ENCODE measurements around the gene PDK1.
A peak's percentile ranks its signal among the peaks of the same experiment; 100 is the strongest.
"Not testable (repeated sequence)": the region's sequence is repeated elsewhere in the genome, so short reads cannot be mapped to it uniquely, and the experiment has no call there.

The PDK1 gene
- total RNA-seq = 11.4 to 50.6 (median 25.2) reads per million in 18 experiments

- peak; percentile 92 to 95 for DNase-seq
Observed at GRCh38 chr2:172555522-172556283, at the start of gene PDK1. Gene PDK1 (plus strand): TSS chr2:172556090. CDS start chr2:172556151, 61 bp downstream.

- DNase-seq = no peak
Observed at GRCh38 chr2:172507199-172507598, 48.7 kb upstream of the PDK1 start.

- DNase-seq = peak; percentile 35 to 57
Observed at GRCh38 chr2:172510088-172510487, 45.8 kb upstream of the PDK1 start.

- DNase-seq = no peak
Observed at GRCh38 chr2:172510548-172510947, 45.3 kb upstream of the PDK1 start.

- no peak for DNase-seq
Observed at GRCh38 chr2:172512810-172513523, 42.9 kb upstream of the PDK1 start.

- peak in 1 of 2 donors; percentile 13 for DNase-seq
Observed at GRCh38 chr2:172513524-172513900, 42.4 kb upstream of the PDK1 start.

- DNase-seq = peak in 1 of 2 donors; percentile 78
Observed at GRCh38 chr2:172513935-172514586, 41.8 kb upstream of the PDK1 start.

- DNase-seq = peak; percentile 90 to 95
Observed at GRCh38 chr2:172516299-172516698, 39.6 kb upstream of the PDK1 start.

GRCh38 chr2:172518995-172519394 is 36.9 kb upstream of the PDK1 start:
- DNase-seq = no peak

- no peak for DNase-seq
Observed at GRCh38 chr2:172525601-172526000, 30.3 kb upstream of the PDK1 start.

- DNase-seq = no peak
Observed at GRCh38 chr2:172531309-172531708, 24.6 kb upstream of the PDK1 start.

GRCh38 chr2:172532461-172532860 is 23.4 kb upstream of the PDK1 start:
- not testable (repeated sequence) for DNase-seq

- DNase-seq = no peak
Observed at GRCh38 chr2:172533687-172534086, 22.2 kb upstream of the PDK1 start.

GRCh38 chr2:172535119-172535518 is 20.8 kb upstream of the PDK1 start:
- DNase-seq = no peak

- not testable (repeated sequence) for DNase-seq
Observed at GRCh38 chr2:172537851-172538250, 18.0 kb upstream of the PDK1 start.

GRCh38 chr2:172539767-172540166 is 16.1 kb upstream of the PDK1 start:
- no peak for DNase-seq

- no peak for DNase-seq
Observed at GRCh38 chr2:172540421-172540820, 15.5 kb upstream of the PDK1 start.

GRCh38 chr2:172545408-172546075 is 10.3 kb upstream of the PDK1 start:
- no peak for DNase-seq

- no peak for DNase-seq
Observed at GRCh38 chr2:172549131-172549530, 6.8 kb upstream of the PDK1 start.

GRCh38 chr2:172549802-172550201 is 6.1 kb upstream of the PDK1 start:
- DNase-seq = not testable (repeated sequence)

GRCh38 chr2:172550419-172550818 is 5.5 kb upstream of the PDK1 start:
- no peak for DNase-seq

- peak; percentile 34 to 45 for DNase-seq
Observed at GRCh38 chr2:172551271-172551670, 4.6 kb upstream of the PDK1 start.

All from inflammatory macrophage (primary cell).